Stromal cell of bone marrow (primary cell): ENCODE measurements around the gene C6orf120.
A peak's percentile ranks its signal among the peaks of the same experiment; 100 is the strongest.

Experiments
- DNase-seq: peaks from one replicate; pipeline ENCODE4 v3.0.0-alpha.2; 2012; ENCODE audit warnings: low read depth

C6orf120 gene

DNA sequence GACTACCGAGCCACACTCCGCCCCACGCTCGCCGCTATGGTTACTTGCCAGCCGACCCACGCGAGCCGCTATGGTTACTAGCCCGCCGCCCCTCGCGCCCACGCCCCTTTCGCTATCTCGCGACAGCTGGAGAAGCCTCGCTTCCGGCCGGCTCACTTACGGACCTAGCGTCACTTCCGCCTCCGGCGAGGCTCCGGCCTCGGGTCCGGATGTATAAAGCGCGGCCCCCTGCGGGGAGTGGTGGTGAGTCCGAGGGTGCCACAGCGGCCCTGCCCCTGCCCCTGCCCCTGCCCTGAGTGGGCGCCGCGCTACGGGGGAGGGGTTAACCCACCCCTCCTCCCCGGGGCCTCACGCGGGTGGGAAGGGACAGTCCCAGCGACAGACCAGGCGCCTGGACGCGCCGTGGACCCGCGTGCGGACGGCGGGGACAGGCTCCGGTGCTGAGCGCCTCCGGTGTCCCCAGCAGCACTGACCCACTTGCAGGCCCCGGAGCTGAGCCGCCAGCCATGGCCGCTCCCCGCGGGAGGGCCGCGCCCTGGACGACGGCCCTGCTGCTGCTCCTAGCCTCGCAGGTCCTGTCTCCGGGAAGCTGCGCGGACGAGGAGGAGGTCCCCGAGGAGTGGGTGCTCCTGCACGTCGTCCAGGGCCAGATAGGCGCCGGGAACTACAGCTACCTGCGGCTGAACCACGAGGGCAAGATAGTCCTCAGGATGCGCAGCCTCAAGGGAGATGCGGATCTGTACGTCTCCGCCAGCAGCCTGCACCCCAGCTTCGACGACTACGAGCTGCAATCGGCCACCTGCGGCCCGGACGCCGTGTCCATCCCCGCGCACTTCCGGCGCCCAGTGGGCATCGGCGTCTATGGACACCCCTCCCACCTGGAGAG is at the start of gene C6orf120, which contains the start of gene WDR27:
Gene C6orf120, plus strand, starts transcription at position 173 of the 886 bp plus-strand sequence. Its CDS starts 334 bp downstream, at position 507.
Gene WDR27, minus strand, starts transcription at position 76 of the 886 bp plus-strand sequence. CDS start 13,024 bp downstream, outside the sequence.
- DNase-seq = peak; percentile 91

DNA sequence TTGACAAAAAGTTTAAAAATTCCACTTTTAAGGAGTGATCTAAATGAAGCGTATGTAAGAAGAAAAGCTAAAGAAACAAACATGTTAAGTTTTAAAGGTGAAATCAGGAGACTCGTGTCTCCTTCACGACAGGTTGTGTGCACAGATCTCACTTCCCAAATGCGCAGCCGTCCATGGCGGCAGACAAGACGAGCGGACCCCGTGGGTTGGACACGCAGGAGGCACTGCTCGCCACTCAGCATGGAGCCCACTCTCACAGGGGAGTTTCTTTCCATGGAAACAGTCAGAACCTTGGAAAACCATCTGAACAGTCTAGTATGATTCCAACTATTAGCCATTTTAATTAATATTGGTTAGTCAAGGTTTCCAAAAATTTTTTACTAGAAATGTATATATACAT is 49.0 kb upstream of the C6orf120 start:
- DNase-seq = no peak

DNA sequence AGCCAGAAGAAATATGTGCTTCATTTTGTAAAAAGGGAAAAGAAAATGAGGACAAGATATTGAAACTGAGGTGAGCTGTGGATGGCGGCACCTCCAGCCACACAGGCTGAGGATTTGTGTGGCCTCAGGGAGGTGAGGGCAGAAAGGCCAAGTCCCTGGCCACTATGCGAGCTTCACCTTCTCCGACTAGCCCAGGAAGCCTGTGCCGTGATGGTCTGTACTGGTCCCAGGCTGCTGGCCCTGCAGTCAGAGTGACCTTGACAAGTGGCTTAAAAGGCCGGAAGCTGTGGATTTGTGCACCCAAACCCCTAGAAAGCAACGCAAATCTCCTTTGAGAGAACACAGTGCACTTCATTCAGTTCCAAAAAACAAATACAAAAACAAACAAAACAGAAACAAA is 48.2 kb upstream of the C6orf120 start:
- no peak for DNase-seq

DNA sequence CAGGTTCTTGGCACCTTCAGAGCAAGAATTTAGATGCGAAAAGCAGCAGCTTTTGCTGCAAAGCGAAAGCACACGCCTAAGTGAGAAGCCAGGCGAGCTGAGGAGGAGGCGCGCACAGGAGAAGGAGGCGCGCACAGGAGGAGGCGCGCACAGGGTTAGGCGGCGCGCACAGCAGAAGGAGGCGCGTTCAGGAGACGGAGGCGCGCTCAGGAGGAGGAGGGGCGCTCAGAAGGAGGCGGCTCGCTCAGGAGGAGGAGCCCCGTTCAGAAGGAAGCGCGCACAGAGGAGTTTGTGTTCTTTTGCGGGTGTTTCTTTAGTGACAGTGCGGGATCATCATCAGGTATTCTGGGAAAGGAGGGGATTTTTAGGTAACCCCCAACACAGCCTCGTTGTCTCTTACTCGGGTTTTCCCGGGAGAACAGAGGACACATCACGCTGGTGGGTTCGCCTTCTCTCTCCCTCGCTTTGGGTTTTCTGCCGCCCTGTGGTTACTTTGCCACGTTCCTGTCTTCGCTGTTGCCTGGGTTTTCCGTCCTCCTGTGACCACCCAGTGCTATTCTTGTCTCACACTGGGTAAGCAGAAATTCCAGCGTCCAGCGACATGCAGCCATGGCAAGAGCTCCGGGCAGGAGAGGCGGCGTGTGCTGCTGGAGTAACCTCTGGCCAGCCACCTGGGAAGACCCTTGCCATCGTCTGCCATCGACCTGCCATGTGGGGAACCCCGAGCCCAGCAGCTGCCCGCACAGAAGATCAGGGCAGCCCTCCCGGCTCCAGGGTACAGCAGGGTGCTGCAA is 47.1 kb upstream of the C6orf120 start:
- peak; percentile 42 for DNase-seq

DNA sequence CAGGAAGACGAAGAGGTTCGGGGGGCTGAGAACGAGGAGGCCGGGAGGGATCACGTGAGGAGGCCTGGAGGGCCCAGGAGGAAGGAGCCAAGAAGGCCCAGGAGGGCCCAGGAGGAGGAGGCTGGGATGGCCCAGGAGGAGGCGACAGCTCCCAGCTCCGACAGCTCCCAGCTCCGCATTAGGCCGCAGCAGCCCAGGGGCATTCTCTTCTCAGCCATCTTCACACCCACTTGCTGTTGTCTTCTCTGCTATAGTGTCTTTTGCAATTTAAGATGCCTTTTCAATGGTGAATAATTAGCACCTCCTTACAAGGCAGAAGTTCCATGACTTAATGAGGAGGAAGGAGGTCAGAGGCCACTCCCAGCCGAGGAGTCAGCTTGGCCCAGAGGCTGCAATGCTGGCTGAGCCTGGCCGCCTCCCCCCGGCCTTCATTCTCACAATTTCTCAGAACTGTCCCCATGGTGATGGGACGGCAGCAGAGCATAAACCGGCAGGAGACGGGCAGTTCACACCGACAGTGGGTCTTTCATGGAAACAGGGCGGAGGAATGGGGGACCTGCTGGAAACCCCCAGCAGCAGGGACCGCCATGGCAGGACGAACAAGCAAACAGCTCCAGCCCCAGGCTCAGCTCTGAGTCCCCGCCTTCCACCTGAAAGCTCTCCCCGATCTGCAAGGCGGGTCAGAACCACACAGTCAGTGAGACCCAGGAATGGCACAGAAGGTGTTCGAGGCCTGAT is 45.2 kb upstream of the C6orf120 start:
- no peak for DNase-seq

DNA sequence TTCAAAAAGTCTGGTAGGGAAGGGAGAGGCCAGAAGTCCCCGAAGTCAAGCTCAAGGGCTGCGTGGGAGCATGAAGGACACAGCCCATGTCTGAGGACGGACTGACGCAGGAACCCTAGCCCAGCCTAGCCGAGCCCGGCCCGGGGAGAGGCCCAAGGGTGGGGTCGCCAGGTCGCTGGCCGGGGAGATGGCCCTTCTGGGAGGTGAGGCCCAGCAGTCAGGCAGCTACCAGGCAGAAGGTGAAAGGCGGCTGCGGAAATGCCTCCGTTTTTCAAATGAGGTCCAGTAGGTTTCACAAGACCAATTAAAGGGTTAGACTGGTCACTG is 44.7 kb upstream of the C6orf120 start:
- no peak for DNase-seq

DNA sequence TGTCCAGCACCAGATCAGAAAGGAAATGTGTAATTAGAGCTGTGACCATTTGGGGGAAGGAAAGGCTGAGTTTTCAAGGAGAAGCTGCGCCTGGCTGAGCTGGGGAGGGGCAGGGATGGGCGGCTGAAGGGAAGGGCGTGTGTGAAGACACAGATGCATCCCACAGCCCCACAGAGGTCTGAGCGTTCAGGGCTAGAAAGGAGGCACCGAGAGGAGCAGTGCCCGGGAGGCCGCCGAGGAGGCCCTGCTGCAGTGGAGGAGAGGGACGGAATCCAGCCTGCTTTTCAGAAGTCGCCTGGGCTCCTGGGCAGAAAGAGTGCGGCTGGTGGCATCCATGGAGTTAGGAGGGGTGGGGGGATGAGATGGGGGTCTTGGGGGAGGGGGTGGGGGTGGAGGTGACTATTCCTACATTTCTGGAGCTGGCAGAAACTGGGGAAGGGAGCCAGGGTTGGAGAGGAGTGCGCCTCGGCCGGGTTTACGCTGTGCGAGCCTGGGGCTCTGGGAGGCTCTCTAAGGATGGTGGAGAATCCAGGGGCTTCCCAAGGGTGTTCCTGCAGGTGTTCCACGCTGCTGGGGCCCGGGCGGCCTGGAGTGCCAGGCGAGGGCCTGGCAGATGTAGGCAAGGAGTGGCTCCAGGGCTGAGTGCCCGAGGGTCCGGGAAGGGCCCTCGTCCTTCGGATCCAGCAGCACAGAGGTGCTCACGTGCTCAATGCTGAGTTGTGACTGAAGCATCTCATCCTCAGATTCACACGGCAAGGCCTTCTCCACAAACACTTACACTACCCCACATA is 41.9 kb upstream of the C6orf120 start:
- no peak for DNase-seq

DNA sequence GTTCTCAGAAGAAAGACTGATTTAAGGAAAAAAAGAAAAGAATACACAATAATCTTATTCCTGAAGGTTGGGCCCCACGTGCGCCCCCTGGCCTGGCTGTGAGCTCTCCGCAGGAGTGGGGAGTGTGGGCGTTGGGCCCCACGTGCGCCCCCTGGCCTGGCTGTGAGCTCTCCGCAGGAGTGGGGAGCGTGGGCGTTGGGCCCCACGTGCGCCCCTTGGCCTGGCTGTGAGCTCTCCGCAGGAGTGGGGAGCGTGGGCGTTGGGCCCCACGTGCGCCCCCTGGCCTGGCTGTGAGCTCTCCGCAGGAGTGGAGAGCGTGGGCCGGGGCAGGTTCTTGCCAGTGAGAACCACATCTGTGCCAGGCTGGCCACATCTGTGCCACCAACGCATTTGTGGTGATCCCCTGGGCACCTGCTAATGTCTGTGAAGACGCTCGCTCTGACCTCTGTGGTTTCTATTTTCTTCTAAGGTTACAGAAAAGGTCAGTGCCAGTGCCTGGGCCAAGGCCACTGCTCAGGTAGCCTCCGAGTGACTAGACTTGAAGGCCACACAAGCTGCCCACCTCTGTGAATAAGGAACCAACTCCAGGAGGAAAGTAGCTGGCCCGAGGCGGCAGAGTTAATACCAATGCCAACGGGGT is 41.1 kb upstream of the C6orf120 start:
- no peak for DNase-seq

DNA sequence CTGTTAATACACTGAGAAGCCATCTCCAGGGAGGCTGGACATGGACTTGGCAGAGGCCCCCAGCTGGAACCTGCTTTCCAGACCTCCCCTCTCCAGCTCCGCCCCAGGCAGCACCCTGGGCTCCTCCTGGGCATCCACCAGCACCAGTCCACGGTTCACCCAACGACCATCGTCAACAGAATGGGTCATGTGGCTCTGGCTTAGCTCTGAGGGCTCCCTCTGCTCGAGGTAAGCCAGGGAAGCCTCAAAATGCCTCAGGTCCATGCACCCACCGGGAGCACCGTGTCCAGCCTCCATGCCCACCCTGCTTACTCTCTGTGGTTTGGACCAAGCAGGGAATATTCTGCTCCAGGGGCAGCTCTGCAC is 40.6 kb upstream of the C6orf120 start:
- DNase-seq = no peak

DNA sequence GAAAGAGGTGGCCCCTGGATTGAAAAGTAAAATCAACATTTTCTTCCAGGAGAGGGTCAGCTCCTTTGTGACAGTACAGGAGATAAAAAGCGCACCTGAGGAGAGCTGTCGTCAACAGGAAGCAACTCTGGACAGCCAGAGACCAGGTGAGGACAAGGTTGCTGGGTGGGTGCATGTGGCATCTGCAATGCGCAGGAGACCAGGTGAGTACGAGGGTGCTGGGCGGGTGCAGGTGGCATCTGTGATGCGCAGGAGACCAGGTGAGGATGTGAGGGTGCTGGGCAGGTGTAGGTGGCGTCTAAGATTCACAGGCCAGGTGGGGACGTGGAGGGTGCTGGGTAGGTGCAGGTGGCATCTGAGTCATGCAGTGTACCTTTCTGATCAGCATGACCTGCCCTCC is 38.5 kb upstream of the C6orf120 start:
- DNase-seq = no peak

DNA sequence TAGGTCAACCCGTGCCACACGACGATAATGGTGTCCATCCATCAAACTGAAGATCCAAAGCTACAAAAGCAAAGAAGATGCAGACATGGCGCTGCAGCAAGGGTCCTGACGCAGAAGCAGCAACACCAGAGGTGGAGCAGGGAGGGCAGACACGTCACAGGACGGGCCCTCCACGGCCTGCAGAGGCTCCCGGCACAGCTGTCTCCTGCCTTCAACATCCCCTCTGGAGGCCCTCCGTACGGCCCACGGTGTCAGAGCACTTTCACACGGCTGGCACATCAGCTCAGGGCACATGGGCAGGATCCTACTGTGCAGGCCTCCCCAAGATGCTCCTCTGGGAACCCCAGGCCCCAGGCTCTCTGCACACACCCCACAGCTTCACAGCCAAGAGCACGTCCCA is 37.7 kb upstream of the C6orf120 start:
- DNase-seq = no peak

DNA sequence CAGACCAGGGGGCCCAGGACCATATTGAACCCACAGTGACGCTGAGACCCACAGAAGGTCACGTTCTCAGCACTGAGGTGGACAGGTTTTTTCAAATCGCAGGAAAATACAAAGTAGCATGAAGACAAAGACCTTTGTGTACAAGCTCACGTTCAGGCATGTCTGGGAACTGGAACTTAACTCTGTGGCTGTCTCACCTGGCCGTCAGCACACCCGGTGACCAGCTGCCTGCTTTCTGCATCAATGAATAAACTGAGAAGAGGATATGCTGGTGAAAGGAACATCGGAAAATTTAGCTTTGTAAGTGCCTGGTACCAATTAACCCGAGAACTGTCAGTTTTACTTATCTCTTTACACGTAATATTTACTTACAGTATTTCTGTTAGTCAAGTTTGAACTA is 36.6 kb upstream of the C6orf120 start:
- DNase-seq = no peak

DNA sequence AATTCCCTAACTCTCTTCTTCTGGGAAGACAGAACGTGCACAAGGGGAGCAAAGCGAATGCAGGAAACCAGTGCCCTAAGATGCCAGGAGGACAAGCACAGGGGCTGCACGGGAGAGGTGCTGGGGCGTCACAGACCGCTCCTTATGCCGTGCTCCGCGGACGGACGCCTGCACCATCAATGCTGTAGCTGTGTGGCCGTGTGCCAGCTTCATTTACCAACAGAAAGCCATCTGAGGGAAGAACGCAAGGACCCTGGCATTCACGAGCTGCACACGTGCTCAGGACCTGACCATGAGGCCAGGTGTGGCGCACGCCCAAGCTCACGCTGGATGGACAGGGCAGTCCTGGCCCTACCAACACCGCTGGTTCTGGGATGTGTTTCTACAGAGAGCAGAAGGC is 35.5 kb upstream of the C6orf120 start:
- no peak for DNase-seq

DNA sequence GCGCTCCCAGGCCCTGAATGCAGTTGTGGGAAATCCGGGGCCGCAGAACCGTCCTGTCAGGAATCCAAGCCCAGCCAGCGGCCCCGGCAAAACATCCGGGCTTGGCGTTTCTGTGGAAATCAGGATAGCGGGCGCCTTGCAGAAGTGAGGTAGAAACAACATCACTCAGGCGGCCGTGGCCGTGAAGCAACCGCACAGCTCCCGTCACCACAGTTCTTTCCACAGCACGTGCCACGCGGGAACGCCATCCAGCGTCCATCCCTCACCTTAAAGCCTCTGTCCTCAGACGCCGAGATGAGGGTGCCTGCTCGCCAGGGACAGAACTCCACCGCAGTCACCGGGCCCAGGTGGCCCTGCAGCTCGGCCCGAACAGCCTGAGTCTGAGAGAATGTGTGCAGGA is 34.2 kb upstream of the C6orf120 start:
- no peak for DNase-seq

DNA sequence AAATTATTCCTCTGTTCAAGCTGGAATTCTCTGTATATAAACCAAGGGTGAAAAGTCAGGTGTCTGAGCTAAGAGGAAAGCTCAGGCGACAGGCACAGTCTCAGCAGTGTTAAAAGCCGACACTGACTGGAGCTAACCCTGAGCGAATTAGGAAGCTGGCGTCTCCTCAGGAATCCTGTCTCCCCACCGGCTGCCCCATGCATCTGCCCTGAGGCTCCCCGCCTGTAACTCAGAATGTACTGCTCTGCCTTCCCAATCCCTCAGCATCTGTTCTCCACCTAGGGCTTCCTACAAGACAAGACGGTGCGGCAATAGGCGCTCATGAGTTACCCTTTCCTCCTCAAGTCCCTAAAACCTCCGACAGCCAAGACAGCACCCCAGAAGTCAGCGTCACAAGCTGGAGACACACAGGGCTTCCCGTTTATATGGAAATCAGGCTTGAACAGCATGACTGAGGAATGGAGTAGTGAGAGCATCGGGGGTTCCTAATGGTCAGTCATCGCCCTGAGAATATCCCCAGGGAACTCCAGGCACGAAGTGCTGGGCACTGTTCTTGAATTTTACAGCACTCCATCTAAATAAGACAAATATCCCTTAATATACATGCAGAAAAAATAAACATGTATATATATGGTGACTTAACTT is 33.6 kb upstream of the C6orf120 start:
- DNase-seq = no peak

DNA sequence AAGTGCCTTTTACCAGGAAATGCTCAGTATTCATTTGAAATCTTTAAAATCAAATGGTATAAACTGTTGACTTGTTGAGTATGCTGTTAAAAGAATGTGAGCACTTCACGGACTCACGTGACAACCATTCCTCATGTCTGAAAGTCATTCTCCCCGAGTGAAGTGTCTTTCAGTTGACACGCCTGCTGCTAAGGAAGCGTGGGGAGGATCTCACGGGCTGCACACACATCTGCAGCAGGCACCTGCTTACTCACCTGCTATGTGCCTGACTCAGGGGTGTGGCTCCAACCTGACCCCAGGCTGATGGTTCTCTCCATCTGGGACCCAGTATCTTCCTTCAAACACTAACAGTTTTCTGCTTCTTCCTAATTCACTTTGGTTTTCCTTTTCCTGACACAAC is 32.8 kb upstream of the C6orf120 start:
- DNase-seq = no peak

DNA sequence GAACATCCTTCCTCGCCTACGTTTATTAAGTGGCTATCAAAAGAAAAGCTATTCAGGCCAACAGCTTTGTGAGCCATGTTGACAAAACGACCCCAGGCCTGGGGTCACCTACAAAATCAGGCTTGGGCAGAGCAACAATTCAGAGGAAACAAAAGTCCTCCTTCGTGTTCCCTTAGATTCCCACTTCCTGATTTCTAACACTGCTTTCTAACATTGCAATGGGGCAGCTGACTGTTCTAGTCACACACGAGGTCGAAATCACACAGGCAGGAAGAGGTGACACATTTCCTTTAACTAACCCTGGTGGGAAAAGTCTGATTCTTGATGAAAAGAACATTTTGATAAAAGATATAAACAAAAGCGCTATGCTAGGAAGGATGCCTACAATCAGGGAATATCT is 32.0 kb upstream of the C6orf120 start:
- no peak for DNase-seq

DNA sequence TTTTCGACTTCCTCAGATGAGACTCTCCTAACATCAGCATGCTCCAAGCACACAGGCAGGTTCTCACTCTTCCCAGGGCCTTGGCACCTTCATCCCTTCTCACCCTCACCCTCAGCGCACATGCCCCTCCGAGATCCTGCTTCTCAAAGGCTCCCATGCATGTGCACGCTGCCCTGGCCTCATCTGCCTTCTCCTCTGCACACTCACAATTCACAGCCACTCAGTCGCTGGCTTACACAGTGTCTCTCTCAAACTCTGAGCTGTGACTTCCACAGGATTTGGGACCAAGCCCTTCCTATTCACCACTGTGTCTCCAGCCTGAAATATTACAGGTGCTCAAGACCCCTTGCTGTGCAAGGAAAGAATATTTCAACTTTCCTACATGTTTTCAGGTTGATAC is 30.4 kb upstream of the C6orf120 start:
- no peak for DNase-seq

DNA sequence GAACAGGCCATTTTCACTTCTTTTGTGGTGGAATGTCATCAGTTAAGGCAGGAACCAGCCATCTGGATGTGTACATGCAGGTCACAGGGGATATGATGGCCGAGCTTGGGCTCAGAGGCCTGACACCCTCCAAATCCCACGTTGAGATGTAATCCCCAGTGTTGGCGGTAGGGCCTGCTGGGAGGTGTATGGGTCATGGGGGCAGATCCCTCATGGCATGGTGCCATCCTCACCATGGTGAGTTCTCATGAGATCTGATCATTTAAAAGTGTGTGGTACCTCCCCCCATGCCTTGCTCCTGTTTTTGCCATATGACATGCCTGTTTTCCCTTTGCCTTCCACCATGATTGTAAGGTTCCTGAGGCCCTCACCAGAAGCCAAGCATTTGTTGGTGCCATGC is 26.9 kb upstream of the C6orf120 start:
- no peak for DNase-seq

DNA sequence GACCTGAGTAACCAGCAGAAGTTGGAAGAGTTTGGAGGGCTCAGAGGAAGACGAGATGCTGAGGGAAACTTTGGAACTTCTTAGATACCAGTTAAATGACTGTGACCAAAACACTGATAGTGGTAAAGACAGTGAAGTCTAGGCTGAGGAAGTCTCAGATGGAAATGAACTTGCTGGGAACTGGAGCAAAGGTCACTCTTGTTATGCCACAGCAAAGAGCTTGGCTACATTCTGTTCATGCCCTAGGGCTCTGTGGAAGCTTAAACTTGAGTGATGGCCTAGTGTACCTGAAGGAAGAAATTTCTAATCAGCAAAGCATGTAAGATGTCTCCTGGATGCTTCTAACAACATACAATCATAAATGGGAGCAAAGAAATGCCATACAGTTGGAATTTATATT is 24.8 kb upstream of the C6orf120 start:
- DNase-seq = no peak

DNA sequence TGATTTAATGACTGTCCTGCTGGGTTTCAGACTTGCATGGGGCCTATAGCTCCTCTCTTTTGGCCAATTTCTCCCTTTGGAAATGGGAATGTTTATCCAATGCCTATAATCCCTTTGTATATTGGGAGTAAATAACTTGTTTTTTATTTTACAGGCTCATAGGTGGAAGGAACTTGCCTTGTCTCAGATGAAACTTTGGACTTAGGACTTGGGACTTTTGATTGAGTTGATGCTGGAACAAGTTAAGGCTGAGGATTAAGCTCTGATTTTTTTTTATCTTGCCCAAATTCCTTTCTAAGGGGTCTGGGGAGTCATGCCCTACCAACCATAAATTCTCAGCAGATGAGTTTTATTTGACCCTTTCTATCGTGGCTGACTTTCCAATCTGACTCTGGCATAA is 23.6 kb upstream of the C6orf120 start:
- DNase-seq = no peak
